HG03175 (cell line): ENCODE measurements around the gene MCCD1.

Experiments used
- ATAC-seq: cut with Tn5 transposase; IDR thresholded peaks from one replicate; pipeline ENCODE4 v1.9.1; 2021; ENCODE audit warnings: mild to moderate bottlenecking, moderate library complexity; ENCODE audit not compliant: unreplicated experiment

MCCD1 gene

DNA sequence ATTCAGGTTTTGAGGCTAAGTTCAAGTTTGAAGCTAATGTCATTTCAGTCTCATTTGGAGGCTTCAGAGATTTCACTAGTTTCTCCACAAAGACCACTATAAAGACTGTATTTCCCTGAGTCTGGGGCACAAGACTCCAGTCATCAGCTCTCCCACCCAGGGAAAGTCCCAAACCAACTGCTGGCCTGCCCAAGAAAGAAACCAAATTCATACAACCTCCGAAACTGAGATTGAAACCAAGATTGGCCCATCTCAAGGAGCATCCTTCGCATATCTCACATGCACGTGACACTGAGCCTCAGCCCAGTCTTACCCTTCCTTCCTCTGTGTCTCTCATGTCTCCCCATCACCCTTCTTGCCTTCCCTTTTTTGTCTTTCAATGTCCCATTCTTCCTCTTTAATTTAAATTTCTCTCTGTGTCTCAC lies 39.8 kb downstream of the MCCD1 start:
- peak; percentile 71 for ATAC-seq

DNA sequence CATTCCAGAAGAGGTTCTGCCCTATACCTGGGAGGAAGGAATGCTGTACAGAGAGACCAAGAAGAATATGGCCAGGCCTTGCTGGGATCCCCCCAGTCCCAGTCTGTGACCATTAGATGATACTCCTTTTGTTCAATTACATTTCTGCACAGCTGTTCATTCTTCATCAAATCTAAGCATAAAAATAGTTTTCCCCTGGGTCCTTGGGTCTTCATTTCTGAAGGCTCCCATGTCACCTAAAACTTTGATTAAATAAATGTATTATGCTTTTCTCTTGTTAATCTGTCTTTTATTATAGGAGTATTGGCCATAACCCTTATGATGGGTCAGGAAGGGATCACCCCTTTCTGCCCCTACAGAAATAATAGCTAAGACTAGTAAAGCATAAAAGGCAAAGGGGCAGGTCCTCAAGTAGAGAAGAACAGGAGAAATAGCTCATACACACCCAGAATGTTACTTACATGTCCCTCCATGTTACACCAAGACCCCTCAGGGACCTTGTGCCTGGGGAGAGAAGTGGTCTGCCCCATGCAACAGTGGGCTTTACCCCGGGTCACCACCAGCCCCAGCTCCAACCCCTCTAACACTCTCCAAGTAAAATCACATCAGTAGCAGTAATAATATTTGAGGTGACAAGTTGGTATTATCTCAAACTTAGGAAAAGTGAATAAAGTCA lies 41.2 kb downstream of the MCCD1 start:
- no peak for ATAC-seq

DNA sequence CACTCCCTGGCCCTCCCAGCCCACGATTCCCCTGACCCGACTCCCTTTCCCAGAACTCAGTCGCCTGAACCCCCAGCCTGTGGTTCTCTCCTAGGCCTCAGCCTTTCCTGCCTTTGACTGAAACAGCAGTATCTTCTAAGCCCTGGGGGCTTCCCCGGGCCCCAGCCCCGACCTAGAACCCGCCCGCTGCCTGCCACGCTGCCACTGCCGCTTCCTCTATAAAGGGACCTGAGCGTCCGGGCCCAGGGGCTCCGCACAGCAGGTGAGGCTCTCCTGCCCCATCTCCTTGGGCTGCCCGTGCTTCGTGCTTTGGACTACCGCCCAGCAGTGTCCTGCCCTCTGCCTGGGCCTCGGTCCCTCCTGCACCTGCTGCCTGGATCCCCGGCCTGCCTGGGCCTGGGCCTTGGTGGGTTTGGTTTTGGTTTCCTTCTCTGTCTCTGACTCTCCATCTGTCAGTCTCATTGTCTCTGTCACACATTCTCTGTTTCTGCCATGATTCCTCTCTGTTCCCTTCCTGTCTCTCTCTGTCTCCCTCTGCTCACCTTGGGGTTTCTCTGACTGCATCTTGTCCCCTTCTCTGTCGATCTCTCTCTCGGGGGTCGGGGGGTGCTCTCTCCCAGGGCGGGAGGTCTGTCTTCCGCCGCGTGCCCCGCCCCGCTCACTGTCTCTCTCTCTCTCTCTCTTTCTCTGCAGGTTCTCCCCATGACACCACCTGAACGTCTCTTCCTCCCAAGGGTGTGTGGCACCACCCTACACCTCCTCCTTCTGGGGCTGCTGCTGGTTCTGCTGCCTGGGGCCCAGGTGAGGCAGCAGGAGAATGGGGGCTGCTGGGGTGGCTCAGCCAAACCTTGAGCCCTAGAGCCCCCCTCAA lies 43.5 kb downstream of the MCCD1 start, which contains the start of gene LTA:
Gene LTA (plus strand): TSS at position 249 of the 871 bp plus-strand sequence. CDS start 454 bp downstream, at position 703.
- ATAC-seq, result peak; percentile 55

DNA sequence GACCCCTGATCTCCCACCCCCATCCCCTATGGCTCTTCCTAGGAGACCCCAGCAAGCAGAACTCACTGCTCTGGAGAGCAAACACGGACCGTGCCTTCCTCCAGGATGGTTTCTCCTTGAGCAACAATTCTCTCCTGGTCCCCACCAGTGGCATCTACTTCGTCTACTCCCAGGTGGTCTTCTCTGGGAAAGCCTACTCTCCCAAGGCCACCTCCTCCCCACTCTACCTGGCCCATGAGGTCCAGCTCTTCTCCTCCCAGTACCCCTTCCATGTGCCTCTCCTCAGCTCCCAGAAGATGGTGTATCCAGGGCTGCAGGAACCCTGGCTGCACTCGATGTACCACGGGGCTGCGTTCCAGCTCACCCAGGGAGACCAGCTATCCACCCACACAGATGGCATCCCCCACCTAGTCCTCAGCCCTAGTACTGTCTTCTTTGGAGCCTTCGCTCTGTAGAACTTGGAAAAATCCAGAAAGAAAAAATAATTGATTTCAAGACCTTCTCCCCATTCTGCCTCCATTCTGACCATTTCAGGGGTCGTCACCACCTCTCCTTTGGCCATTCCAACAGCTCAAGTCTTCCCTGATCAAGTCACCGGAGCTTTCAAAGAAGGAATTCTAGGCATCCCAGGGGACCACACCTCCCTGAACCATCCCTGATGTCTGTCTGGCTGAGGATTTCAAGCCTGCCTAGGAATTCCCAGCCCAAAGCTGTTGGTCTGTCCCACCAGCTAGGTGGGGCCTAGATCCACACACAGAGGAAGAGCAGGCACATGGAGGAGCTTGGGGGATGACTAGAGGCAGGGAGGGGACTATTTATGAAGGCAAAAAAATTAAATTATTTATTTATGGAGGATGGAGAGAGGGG lies 44.7 kb downstream of the MCCD1 start:
- no peak for ATAC-seq

DNA sequence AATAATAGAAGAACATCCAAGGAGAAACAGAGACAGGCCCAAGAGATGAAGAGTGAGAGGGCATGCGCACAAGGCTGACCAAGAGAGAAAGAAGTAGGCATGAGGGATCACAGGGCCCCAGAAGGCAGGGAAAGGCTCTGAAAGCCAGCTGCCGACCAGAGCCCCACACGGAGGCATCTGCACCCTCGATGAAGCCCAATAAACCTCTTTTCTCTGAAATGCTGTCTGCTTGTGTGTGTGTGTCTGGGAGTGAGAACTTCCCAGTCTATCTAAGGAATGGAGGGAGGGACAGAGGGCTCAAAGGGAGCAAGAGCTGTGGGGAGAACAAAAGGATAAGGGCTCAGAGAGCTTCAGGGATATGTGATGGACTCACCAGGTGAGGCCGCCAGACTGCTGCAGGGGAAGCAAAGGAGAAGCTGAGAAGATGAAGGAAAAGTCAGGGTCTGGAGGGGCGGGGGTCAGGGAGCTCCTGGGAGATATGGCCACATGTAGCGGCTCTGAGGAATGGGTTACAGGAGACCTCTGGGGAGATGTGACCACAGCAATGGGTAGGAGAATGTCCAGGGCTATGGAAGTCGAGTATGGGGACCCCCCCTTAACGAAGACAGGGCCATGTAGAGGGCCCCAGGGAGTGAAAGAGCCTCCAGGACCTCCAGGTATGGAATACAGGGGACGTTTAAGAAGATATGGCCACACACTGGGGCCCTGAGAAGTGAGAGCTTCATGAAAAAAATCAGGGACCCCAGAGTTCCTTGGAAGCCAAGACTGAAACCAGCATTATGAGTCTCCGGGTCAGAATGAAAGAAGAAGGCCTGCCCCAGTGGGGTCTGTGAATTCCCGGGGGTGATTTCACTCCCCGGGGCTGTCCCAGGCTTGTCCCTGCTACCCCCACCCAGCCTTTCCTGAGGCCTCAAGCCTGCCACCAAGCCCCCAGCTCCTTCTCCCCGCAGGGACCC lies 45.6 kb downstream of the MCCD1 start:
- no peak for ATAC-seq

DNA sequence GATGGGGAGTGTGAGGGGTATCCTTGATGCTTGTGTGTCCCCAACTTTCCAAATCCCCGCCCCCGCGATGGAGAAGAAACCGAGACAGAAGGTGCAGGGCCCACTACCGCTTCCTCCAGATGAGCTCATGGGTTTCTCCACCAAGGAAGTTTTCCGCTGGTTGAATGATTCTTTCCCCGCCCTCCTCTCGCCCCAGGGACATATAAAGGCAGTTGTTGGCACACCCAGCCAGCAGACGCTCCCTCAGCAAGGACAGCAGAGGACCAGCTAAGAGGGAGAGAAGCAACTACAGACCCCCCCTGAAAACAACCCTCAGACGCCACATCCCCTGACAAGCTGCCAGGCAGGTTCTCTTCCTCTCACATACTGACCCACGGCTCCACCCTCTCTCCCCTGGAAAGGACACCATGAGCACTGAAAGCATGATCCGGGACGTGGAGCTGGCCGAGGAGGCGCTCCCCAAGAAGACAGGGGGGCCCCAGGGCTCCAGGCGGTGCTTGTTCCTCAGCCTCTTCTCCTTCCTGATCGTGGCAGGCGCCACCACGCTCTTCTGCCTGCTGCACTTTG lies 46.7 kb downstream of the MCCD1 start, which contains the start of gene TNF:
Gene TNF (plus strand): TSS at position 231 of the 567 bp plus-strand sequence. CDS start 177 bp downstream, at position 408.
- no peak for ATAC-seq

DNA sequence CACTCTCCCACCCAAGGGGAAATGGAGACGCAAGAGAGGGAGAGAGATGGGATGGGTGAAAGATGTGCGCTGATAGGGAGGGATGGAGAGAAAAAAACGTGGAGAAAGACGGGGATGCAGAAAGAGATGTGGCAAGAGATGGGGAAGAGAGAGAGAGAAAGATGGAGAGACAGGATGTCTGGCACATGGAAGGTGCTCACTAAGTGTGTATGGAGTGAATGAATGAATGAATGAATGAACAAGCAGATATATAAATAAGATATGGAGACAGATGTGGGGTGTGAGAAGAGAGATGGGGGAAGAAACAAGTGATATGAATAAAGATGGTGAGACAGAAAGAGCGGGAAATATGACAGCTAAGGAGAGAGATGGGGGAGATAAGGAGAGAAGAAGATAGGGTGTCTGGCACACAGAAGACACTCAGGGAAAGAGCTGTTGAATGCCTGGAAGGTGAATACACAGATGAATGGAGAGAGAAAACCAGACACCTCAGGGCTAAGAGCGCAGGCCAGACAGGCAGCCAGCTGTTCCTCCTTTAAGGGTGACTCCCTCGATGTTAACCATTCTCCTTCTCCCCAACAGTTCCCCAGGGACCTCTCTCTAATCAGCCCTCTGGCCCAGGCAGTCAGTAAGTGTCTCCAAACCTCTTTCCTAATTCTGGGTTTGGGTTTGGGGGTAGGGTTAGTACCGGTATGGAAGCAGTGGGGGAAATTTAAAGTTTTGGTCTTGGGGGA lies 47.4 kb downstream of the MCCD1 start:
- no peak for ATAC-seq

DNA sequence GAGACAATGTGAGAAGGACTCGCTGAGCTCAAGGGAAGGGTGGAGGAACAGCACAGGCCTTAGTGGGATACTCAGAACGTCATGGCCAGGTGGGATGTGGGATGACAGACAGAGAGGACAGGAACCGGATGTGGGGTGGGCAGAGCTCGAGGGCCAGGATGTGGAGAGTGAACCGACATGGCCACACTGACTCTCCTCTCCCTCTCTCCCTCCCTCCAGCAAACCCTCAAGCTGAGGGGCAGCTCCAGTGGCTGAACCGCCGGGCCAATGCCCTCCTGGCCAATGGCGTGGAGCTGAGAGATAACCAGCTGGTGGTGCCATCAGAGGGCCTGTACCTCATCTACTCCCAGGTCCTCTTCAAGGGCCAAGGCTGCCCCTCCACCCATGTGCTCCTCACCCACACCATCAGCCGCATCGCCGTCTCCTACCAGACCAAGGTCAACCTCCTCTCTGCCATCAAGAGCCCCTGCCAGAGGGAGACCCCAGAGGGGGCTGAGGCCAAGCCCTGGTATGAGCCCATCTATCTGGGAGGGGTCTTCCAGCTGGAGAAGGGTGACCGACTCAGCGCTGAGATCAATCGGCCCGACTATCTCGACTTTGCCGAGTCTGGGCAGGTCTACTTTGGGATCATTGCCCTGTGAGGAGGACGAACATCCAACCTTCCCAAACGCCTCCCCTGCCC lies 48.3 kb downstream of the MCCD1 start:
- ATAC-seq, result no peak

DNA sequence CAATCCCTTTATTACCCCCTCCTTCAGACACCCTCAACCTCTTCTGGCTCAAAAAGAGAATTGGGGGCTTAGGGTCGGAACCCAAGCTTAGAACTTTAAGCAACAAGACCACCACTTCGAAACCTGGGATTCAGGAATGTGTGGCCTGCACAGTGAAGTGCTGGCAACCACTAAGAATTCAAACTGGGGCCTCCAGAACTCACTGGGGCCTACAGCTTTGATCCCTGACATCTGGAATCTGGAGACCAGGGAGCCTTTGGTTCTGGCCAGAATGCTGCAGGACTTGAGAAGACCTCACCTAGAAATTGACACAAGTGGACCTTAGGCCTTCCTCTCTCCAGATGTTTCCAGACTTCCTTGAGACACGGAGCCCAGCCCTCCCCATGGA lies 48.8 kb downstream of the MCCD1 start:
- ATAC-seq, result no peak

DNA sequence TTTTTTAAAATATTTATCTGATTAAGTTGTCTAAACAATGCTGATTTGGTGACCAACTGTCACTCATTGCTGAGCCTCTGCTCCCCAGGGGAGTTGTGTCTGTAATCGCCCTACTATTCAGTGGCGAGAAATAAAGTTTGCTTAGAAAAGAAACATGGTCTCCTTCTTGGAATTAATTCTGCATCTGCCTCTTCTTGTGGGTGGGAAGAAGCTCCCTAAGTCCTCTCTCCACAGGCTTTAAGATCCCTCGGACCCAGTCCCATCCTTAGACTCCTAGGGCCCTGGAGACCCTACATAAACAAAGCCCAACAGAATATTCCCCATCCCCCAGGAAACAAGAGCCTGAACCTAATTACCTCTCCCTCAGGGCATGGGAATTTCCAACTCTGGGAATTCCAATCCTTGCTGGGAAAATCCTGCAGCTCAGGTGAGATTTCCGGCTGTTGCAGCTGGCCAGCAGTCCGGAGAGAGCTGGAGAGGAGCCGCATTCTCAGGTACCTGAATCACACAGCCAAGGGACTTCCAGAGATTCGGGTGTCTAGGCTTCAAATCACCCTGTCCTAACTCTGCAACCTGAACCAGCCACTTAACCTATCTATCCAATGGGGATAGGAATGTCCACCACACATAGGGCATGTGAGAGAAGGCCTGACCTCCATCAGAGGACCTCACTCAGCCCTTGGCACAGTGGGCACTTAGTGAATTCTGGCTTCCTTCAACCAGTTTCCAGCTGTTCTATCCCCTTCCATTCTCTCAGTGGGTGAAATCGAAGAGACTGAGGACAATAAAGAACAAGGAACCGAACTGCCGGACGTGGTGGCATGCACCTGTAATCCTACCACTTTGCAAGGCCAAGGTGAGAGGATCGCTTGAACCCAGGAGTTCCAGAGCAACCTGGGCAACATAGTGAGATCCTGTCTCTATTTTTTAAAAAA lies 49.7 kb downstream of the MCCD1 start:
- no peak for ATAC-seq

DNA sequence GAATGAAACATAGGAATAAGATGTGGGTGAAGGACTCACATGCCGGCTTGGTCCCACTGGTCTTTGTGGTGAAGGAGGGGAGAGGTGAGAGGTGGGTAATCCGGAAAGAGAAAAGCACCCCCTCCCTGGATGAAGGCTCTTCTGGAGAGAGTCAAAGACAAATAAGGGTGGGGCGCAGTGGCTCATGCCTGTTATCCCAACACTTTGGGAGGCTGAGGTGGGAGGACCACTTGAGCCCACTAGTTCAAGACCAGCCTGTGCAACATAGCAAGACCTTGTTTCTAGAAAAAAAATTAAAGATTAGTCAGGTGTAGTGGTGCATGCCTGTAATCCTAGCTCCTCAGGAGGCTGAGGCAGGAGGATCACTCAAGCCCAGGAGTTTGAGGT lies 50.4 kb downstream of the MCCD1 start:
- ATAC-seq, result no peak
